Stomach (tissue), 4 donors: ENCODE results near the gene ATRX.

Source experiments
- CTCF ChIP-seq, 7 experiments: fragments of 450-650 bp in 4 of 7; fragments of 200-600 bp in 3 of 7; sonication (generic) in 3 of 7; IDR thresholded peaks; one replicate each; pipeline ENCODE4 v1.5.1; 2016 to 2019; ENCODE audit warnings: antibody characterized with exemption in 7 of 7, control low read depth in 2 of 7, mild to moderate bottlenecking in 1 of 7
- POLR2A ChIP-seq, 4 donors: fragments of 450-650 bp; IDR thresholded peaks; one replicate each; pipeline ENCODE4 v1.6.1; 2016; ENCODE audit warnings: antibody characterized with exemption in 4 of 4, control low read depth in 2 of 4, mild to moderate bottlenecking in 1 of 4, moderate library complexity in 1 of 4
- POLR2AphosphoS5 ChIP-seq, 3 donors: sonication (generic); formaldehyde crosslinking; IDR thresholded peaks; one replicate each; pipeline ENCODE4 v1.6.1; 2016; ENCODE audit warnings: antibody characterized with exemption in 3 of 3

- no peak for TF ChIP-seq POLR2AphosphoS5 (IDR thresholded peaks at IDR 0.05)
- no peak for TF ChIP-seq CTCF (IDR thresholded peaks at IDR 0.05)
- TF ChIP-seq POLR2A (IDR thresholded peaks at IDR 0.05) = no peak
Measured at GRCh38 chrX:77694491-77694890, 91.5 kb downstream of the ATRX start.
